Natural killer cell (primary cell): Measurements from ENCODE around the gene PPP1R13B. TPM values are rescaled to one million over a fixed set of nuclear protein-coding genes. Genes with fewer than 3 reads are reported as not detected.

ENCODE experiments used
- ATAC-seq, 3 donors: fragments of 150-1000 bp in 2 of 3; fragments of 200-7000 bp in 1 of 3; cut with Tn5 transposase; 1 replicate in 1 of 3; 2 replicates in 2 of 3; pipeline ENCODE4 v1.10.0; 2021; ENCODE audit warnings: mild to moderate bottlenecking in 2 of 3, moderate library complexity in 2 of 3
- DNase-seq, 2 donors: peaks; one replicate each; pipeline versions ENCODE4 v3.0.0 to v3.0.0-alpha.2; 2013 to 2021; ENCODE audit warnings: mixed read lengths in 1 of 2
- H3K27ac ChIP-seq: one replicate; pipeline ENCODE4 v1.5.1; 2013; ENCODE audit warnings: mild to moderate bottlenecking, low read length
- H3K27me3 ChIP-seq: one replicate; pipeline ENCODE4 v1.6.1; 2013; ENCODE audit warnings: low read length; ENCODE audit not compliant: control insufficient read depth, insufficient read depth
- H3K36me3 ChIP-seq: one replicate; pipeline ENCODE4 v1.6.1; 2013; ENCODE audit warnings: low read length; ENCODE audit not compliant: control insufficient read depth, insufficient read depth
- H3K4me1 ChIP-seq: one replicate; pipeline ENCODE4 v1.6.1; 2013; ENCODE audit warnings: low read length; ENCODE audit not compliant: control insufficient read depth, insufficient read depth
- H3K4me3 ChIP-seq: one replicate; pipeline ENCODE4 v1.5.1; 2013; ENCODE audit warnings: low read length
- H3K9me3 ChIP-seq: one replicate; pipeline ENCODE4 v1.6.1; 2013; ENCODE audit warnings: low read length; ENCODE audit not compliant: control insufficient read depth, insufficient read depth
- H3K27ac Mint-ChIP-seq, 2 donors: one replicate each; pipeline ENCODE4 v1.8.0; 2022; ENCODE audit warnings: mild to moderate bottlenecking in 2 of 2, mixed read lengths in 2 of 2, moderate library complexity in 1 of 2
- H3K27me3 Mint-ChIP-seq, 2 donors: one replicate each; pipeline ENCODE4 v1.8.0; 2022; ENCODE audit warnings: low read depth in 2 of 2, mixed read lengths in 2 of 2
- H3K36me3 Mint-ChIP-seq: one replicate; pipeline ENCODE4 v1.8.0; 2022; ENCODE audit warnings: mixed read lengths
- H3K4me1 Mint-ChIP-seq, 2 donors: one replicate each; pipeline ENCODE4 v1.8.0; 2022; ENCODE audit warnings: mixed read lengths in 2 of 2
- H3K4me3 Mint-ChIP-seq: one replicate; pipeline ENCODE4 v1.8.0; 2022; ENCODE audit warnings: mild to moderate bottlenecking, moderate library complexity, mixed read lengths
- H3K9me3 Mint-ChIP-seq, 2 donors: one replicate each; pipeline ENCODE4 v1.8.0; 2022; ENCODE audit warnings: mixed read lengths in 2 of 2
- WGBS: methylation state at CpG from one replicate; pipeline ENCODE4 v1.1.7; 2013; ENCODE audit warnings: missing lambda C conversion rate; ENCODE audit not compliant: insufficient coverage; 5-methylcytosine and 5-hydroxymethylcytosine counted together
- intact Hi-C: fragments of 100-400 bp; cut with micrococcal nuclease; formaldehyde crosslinking; loops from one replicate; pipeline ENCODE4 v1.14.2; 2022
- total RNA-seq, 4 donors: library from RNA; stranded (reverse); fragments of 120-200 nt in 1 of 4; gene quantifications; one replicate each; pipeline versions ENCODE4 v1.2.3 to v1.2.4, GENCODE V29; 2013 to 2022
- TF ChIP-seq, protein P1 (sequence below): fragments of 200-600 bp; IDR thresholded peaks from one replicate; pipeline ENCODE4 v1.8.0; 2022; ENCODE audit warnings: antibody characterized with exemption

Gene PPP1R13B
- total RNA-seq, 3 donors from 2014 or later (not counting 1 experiment from before 2014, with no cell fraction given): 26.5 to 35.5 (median 31.7) TPM

DNA sequence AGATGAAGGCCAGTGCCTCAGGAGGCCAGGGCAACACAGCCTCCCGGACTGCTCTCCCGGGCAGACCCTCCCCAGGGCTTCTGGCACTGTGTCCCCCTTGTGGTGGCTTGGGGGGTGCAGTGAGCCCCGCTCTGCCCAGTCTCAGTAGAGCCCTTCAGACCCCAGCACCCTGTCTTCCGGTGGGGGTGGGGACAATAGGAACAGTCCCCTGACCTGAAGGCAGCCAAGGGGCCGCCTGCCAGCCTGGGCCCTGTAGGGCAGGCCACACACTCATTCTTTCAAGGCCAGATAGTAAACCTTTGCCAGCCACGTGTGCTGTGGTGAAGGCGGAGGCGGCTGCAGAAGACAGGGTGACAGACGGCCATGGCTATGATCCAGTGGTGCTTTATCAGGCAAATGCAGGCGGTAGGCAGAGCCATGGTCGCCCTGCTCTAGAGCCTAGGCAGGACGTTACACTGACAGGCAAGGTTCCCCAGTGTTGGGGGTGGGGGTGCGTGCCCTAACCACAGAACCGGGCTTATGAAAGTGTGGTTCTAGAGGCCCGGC is 116.8 kb downstream of the PPP1R13B start:
- ATAC-seq: peak in 1 of 3 donors; percentile 12
- Histone ChIP-seq H3K4me1 (no peaks in the 10 kb centered on the region), H3K4me3 (no peak overlapping the region), H3K27ac (no peak overlapping the region), H3K27me3 (no peaks in the 10 kb centered on the region), H3K9me3 (no peaks in the 10 kb centered on the region), H3K36me3 (peaks cover 14% of the 10 kb centered on the region)
- Mint-ChIP-seq H3K36me3 (no peaks in the 10 kb centered on the region), H3K9me3 (no peaks in the 10 kb centered on the region), H3K27me3 (no peaks in the 10 kb centered on the region), H3K4me3 (no peak overlapping the region), H3K27ac (no peak overlapping the region), H3K4me1 (no peaks in the 10 kb centered on the region)
- intact Hi-C loops: no loop called here
- TF ChIP-seq, protein P1, sequence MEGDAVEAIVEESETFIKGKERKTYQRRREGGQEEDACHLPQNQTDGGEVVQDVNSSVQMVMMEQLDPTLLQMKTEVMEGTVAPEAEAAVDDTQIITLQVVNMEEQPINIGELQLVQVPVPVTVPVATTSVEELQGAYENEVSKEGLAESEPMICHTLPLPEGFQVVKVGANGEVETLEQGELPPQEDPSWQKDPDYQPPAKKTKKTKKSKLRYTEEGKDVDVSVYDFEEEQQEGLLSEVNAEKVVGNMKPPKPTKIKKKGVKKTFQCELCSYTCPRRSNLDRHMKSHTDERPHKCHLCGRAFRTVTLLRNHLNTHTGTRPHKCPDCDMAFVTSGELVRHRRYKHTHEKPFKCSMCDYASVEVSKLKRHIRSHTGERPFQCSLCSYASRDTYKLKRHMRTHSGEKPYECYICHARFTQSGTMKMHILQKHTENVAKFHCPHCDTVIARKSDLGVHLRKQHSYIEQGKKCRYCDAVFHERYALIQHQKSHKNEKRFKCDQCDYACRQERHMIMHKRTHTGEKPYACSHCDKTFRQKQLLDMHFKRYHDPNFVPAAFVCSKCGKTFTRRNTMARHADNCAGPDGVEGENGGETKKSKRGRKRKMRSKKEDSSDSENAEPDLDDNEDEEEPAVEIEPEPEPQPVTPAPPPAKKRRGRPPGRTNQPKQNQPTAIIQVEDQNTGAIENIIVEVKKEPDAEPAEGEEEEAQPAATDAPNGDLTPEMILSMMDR: no peak
- no peak for DNase-seq
- WGBS: 73% methylated on average over 15 of the region's 15 CpGs

DNA sequence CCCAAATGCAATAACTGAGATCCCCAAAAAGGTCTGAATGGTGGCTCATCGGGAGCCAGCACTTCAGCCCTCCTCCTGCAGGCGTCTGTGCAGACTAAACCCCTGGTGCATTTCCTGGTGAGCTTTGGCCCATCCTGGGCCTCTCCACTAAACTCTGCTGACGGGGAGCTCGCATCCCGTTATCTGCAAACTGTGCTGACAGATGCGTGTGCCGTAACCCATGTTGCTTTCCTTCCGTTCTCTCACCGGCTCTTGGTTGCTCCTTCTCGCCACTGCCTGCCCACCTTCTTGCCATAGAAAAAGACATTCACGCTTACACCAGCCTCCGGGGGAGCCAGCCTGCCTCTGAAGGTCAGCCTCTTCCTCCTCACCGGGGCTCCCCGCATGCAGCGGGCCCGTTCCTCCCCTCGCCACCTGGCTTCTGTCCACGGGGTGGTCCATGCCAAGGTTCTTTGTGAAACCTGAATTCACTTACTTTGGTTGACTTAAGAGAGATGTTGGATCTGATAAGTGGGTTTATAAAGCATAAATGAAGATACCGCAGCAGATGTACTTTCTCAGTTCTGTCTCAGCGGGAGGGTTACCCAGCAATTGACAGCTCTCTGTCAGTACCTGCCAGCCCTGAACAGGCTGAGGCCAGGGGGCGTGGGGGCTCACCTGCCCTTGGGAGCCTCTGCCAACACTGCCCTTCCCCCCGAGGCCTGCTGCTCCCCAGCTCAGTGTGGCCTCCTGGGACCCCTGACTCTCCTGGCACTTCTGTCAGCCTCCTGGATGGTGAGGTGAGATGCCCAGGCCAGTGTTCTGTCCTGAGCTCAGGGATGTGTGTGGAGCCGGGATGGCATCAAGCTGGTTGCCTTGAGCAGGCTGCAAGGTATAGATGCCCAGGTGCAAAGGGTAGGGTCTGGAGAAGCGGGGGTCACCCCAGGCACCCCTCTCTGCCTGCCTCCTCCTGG is 117.6 kb downstream of the PPP1R13B start:
- TF ChIP-seq, protein P1: no peak
- Mint-ChIP-seq H3K4me3 (no peak overlapping the region), H3K36me3 (no peaks in the 10 kb centered on the region), H3K9me3 (no peaks in the 10 kb centered on the region), H3K4me1 (no peaks in the 10 kb centered on the region), H3K27me3 (no peaks in the 10 kb centered on the region), H3K27ac (no peak overlapping the region)
- peaks cover 14% of the 10 kb centered on the region for H3K36me3 ChIP-seq
- H3K27ac ChIP-seq: no peak overlapping the region
- no peaks in the 10 kb centered on the region for H3K27me3 ChIP-seq
- H3K9me3 ChIP-seq: no peaks in the 10 kb centered on the region
- DNase-seq (no peak), ATAC-seq (no peak)
- intact Hi-C loops: no loop called here
- no peaks in the 10 kb centered on the region for H3K4me1 ChIP-seq
- WGBS: 82% methylated on average over 24 of the region's 24 CpGs
- no peak overlapping the region for H3K4me3 ChIP-seq

DNA sequence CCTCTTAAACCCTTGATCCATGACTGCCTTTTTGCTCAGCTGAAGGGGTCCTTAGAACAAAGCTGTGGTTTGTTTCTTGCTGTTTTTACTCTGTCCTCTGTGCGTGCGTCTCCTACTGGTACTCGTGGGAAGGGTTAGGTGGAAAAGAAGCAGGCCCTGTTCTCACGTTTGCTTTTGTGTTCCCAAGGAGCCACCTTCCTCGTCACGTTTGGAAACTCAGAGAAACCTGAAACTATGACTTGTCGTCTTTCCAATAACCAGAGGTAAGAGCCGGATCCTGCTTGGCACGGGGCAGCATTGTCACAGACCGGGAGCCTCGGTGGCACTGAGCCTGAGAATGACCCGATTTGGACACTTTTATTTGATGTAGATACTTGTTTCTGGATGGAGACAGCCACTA is 118.7 kb downstream of the PPP1R13B start:
- Histone ChIP-seq H3K27me3 (no peaks in the 10 kb centered on the region), H3K4me1 (no peaks in the 10 kb centered on the region), H3K36me3 (peaks cover 14% of the 10 kb centered on the region), H3K4me3 (no peak overlapping the region), H3K27ac (no peak overlapping the region), H3K9me3 (no peaks in the 10 kb centered on the region)
- Mint-ChIP-seq H3K9me3 (no peaks in the 10 kb centered on the region), H3K4me3 (no peak overlapping the region), H3K36me3 (no peaks in the 10 kb centered on the region), H3K27me3 (no peaks in the 10 kb centered on the region), H3K27ac (no peak overlapping the region), H3K4me1 (no peaks in the 10 kb centered on the region)
- WGBS: 95% methylated on average over 12 of the region's 12 CpGs
- TF ChIP-seq, protein P1: no peak
- ATAC-seq (no peak), DNase-seq (no peak)
- intact Hi-C loops: no loop called here
